Stimulated activated naive CD8-positive, alpha-beta T cell treated with anti-CD3 and anti-CD28 coated beads, Interleukin-15, Interleukin-2, amounts not matched to agents 100 U/mL and 50 U/mL, for 24 hours (primary cell): ENCODE data around the gene GSTM5.
"Not testable (repeated sequence)": the region's sequence is repeated elsewhere in the genome, so short reads cannot be mapped to it uniquely, and the experiment has no call there.

ENCODE experiments used
- ATAC-seq: fragments of 150-1000 bp; cut with Tn5 transposase; one replicate; pipeline ENCODE4 v1.10.0; 2021
- DNase-seq: peaks from one replicate; pipeline ENCODE4 v3.0.0; 2021

Gene GSTM5

GRCh38 chr1:109728870-109729269, 16.8 kb downstream of the GSTM5 start:
- no peak for DNase-seq
- no peak for ATAC-seq

DNA sequence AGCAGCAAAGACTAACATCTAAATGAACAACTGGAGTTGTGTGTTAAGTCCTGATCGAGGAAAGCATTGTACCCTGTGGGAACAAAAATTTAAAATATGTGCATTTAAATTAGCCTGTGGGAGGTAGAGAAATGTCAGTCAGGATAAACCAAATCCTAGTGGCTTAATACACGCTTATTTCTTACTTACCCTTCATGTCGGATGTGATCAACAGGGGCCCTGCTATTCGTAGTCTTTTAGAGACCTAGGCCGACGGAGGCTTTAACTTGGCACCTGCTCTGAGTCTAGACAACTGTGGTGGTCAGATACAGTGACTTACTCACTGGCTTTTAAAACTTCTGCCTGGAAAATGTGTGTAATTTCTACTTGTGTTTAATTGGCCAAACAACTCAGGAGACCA, 18.6 kb downstream of the GSTM5 start:
- DNase-seq, result no peak
- ATAC-seq, result no peak

GRCh38 chr1:109732390-109732881, 20.4 kb downstream of the GSTM5 start:
- ATAC-seq, result no peak

GRCh38 chr1:109733236-109733870, 21.3 kb downstream of the GSTM5 start:
- ATAC-seq (no peak), DNase-seq (no peak)

More at GRCh38 chr1:109732390-109732881, 20.4 kb downstream of the GSTM5 start:
- DNase-seq, result no peak

DNA sequence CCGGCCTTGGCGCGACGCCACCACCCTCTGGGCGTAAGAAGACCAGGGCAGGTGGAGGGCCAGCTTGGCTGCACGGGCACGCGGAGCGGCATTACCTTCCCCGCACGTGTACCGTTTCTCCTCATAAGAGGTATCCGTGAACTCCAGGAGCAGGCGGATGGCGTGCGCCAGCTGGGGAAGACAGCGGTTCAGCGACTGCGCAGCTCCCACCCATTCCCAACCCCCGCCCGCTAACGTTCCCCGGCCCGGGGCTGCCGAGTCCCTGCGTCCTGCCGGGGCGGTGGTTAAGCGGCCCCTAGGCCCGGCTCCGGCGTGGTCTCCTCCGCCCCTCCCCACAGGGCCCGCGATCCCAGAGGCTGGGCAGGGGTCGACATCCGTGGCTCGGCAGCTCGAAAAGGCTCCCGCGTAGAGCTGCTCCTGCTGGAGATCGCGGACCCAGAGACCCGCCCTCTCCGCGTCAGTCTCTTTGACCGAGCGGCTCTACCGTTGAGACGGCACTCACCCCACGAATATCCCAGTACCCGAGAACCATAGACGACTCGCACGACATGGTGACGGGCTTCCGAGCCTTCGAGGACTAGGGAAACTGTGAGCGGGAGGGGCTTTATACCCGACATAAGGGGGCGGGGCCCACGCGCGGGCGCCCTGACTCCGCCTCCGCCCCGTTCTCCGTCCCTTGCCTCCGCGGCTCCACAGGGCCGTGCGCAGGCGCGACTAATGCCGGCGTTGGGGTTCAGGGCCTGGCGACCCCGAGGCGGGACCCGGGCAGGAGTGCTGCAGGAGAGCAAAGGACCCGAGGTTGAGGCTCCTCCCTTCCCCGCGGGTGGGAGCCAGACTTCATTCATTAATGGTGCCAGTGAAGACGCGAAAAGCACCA, 27.9 kb downstream of the GSTM5 start:
- DNase-seq, result peak; percentile 84
- peak; percentile 94 for ATAC-seq

- DNase-seq (no peak), ATAC-seq (peak; percentile 10)
Observed at GRCh38 chr1:109740615-109741373, 28.7 kb downstream of the GSTM5 start, which contains the start of gene GSTM3. GSTM3 (minus strand) TSS chr1:109741038; CDS start chr1:109740287, 751 bp downstream.

- not testable (repeated sequence) for DNase-seq
Observed at GRCh38 chr1:109748311-109748710, 36.3 kb downstream of the GSTM5 start.

GRCh38 chr1:109749221-109749620, 37.2 kb downstream of the GSTM5 start:
- DNase-seq (no peak), ATAC-seq (no peak)

More at GRCh38 chr1:109748311-109748710, 36.3 kb downstream of the GSTM5 start:
- not testable (repeated sequence) for ATAC-seq

DNA sequence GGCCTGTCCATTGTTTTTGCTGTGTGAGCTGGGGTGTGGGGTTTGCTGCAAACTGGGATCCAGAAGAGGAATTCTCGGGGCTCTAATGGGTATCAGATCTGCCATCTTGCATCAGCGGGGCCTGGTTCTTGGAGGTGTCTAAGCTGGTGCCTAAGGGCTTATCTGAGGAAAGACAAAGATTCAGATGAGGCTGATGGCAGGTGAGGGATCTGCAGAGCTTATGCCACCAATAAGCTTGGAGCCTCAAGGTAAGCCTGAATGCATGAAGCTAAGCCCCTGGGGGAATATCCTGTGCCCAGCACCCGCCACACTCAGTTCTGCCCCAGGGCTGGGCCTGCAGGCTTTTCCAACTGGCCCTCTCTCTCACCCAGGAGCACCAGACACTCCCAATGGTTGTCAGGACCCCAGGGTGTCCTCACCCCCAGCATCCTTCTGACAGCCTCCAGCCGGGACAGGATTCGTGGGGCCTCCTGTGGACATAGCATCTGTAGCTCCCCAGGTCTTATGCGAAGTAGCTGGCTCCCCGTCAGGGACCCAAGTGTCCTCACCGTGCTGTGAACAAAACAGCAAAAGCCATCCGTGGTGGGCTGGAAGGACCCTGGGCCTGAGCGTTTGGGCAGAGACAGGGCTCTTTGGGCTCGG, 38.3 kb downstream of the GSTM5 start:
- no peak for DNase-seq
- no peak for ATAC-seq

GRCh38 chr1:109750920-109751319, 38.9 kb downstream of the GSTM5 start:
- DNase-seq (no peak), ATAC-seq (no peak)

- DNase-seq (no peak), ATAC-seq (no peak)
Observed at GRCh38 chr1:109751531-109752260, 39.6 kb downstream of the GSTM5 start.

GRCh38 chr1:109754738-109755137, 42.7 kb downstream of the GSTM5 start:
- DNase-seq (no peak), ATAC-seq (no peak)

DNA sequence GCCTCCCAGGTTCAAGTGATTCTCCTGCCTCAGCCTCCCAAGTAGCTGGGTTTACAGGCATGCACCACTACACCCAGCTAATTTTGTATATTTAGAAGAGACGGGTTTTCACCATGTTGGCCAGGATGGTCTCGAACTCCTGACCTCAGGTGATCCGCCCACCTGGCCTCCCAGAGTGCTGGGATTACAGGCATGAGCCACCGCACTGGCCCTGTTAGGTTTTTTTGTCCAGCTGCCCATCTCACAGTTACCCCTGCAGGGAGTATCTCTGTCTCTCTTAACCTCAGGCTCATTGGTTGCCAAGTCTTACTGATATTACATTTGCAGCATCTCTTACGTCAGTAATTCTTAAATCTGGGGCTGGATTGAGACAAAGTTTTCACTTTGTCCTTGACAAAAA, 44.3 kb downstream of the GSTM5 start:
- not testable (repeated sequence) for ATAC-seq, DNase-seq

DNA sequence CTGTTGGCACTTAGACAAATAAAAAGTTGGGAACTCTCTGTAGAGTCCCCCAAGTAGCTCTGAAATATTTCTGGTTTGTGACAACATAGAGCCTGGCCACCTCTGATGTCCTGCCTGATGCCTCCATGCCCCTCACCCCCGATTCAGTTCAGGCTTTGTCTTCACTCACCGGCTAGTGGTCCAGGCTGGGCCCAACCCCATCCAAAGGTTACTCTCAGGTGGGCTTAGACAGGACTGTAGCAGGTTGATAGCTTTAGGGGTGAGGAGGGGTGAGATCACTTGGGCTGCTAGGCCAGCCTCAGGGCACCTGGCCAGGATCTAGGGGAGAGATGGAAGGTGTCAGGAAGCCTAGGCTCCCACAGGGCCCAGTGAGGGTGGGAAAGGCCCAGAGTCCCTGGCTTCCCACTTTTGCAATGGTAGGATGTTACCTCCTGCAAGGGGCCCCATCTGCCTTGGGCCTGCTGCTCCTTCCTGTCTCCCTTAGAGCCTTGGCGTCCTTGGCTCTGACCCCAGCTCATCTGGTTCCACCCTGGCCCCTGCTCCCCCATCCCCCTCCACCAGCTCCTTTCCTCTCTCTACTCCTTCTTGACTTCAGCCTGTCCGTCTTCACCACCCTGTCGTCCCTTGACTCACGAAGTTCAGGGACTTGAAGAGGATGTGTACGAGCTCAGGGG, 44.9 kb downstream of the GSTM5 start:
- ATAC-seq, result no peak
- no peak for DNase-seq

GRCh38 chr1:109757936-109758786, 46.1 kb downstream of the GSTM5 start:
- ATAC-seq, result no peak
- DNase-seq, result no peak

DNA sequence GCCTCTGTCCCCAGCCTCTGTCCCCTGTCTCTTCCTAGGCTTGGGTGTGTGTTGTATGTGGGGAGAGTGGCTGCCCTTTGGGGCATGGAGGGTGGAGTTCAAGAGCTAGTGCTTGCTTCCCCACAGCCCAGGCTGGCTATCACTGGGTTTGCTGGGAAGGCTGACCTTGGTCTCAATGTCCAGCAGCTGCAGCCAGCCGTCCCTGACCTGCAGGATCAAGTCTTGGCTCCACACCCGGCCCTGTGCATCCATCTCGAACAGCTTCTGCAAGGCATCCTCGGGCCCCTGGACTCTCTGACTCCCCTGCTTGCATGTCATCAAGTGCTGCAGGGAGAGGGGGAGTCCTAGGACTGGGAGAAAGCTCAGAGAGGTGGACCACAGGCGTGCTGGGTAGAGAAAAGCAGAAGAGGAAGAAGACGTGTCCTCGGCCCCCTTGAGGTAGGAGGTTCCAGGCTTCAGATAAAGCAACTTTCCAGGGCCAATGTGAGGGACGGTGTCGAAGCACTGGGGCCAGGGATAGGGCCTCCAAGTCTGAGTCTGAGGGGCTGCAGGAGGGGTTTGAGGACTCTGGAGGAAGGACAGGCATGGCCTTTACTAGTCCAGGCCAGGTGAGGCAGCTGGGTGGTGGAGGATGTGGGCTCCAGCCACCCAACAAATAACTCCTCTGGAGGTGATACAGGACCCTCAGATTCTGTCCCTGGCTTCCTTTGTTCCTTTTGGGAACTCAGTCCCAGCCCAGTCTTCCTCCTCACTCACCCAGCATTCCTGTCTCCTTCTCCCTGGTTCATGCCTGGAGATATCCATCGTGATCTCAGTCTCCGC, 47.7 kb downstream of the GSTM5 start:
- DNase-seq (peak; percentile 1), ATAC-seq (no peak)

GRCh38 chr1:109760581-109761226, 48.7 kb downstream of the GSTM5 start:
- DNase-seq (peak; percentile 2), ATAC-seq (no peak)
